ENCODE measurements around the gene E2F4. TPM values are rescaled to one million over a fixed set of nuclear protein-coding genes. Genes with fewer than 3 reads are reported as not detected.

E2F4 gene
- total and polyA plus RNA-seq, 2 of the 13 experiments (the other 11 are each of a cell fraction or from before 2014, with no cell fraction given) = 84.8 to 91.2 TPM

DNA sequence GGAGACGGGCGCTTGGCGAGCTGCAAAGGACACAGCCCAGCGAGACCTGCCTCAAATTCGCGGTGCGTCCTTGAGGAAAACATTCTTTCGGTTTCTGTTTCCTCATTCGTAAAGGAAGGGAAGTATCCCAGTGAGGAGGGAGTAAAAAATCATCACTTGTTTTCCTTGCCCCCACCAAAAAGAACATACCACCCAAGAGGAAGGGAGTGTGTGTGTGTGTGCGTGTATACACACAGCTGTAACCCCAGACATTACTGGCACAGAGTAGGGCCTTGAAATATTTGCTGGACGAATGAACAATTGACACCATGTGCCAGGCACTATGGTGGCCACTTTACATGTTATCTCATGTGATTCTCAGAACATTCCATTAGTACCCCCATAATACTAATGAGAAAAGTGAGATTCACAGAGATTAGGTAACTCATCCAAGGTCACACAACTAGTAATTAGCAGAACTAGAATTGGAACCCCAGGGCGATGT lies 6.3 kb upstream of the E2F4 start (continued):
- TF ChIP-seq, protein P1, sequence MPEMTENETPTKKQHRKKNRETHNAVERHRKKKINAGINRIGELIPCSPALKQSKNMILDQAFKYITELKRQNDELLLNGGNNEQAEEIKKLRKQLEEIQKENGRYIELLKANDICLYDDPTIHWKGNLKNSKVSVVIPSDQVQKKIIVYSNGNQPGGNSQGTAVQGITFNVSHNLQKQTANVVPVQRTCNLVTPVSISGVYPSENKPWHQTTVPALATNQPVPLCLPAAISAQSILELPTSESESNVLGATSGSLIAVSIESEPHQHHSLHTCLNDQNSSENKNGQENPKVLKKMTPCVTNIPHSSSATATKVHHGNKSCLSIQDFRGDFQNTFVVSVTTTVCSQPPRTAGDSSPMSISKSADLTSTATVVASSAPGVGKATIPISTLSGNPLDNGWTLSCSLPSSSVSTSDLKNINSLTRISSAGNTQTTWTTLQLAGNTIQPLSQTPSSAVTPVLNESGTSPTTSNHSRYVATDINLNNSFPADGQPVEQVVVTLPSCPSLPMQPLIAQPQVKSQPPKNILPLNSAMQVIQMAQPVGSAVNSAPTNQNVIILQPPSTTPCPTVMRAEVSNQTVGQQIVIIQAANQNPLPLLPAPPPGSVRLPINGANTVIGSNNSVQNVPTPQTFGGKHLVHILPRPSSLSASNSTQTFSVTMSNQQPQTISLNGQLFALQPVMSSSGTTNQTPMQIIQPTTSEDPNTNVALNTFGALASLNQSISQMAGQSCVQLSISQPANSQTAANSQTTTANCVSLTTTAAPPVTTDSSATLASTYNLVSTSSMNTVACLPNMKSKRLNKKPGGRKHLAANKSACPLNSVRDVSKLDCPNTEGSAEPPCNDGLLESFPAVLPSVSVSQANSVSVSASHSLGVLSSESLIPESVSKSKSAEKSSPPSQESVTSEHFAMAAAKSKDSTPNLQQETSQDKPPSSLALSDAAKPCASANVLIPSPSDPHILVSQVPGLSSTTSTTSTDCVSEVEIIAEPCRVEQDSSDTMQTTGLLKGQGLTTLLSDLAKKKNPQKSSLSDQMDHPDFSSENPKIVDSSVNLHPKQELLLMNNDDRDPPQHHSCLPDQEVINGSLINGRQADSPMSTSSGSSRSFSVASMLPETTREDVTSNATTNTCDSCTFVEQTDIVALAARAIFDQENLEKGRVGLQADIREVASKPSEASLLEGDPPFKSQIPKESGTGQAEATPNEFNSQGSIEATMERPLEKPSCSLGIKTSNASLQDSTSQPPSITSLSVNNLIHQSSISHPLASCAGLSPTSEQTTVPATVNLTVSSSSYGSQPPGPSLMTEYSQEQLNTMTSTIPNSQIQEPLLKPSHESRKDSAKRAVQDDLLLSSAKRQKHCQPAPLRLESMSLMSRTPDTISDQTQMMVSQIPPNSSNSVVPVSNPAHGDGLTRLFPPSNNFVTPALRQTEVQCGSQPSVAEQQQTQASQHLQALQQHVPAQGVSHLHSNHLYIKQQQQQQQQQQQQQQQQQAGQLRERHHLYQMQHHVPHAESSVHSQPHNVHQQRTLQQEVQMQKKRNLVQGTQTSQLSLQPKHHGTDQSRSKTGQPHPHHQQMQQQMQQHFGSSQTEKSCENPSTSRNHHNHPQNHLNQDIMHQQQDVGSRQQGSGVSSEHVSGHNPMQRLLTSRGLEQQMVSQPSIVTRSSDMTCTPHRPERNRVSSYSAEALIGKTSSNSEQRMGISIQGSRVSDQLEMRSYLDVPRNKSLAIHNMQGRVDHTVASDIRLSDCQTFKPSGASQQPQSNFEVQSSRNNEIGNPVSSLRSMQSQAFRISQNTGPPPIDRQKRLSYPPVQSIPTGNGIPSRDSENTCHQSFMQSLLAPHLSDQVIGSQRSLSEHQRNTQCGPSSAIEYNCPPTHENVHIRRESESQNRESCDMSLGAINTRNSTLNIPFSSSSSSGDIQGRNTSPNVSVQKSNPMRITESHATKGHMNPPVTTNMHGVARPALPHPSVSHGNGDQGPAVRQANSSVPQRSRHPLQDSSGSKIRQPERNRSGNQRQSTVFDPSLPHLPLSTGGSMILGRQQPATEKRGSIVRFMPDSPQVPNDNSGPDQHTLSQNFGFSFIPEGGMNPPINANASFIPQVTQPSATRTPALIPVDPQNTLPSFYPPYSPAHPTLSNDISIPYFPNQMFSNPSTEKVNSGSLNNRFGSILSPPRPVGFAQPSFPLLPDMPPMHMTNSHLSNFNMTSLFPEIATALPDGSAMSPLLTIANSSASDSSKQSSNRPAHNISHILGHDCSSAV (CRISPR knock-in tag; IDR thresholded peaks at IDR 0.05; ENCODE audit: borderline replicate concordance) = no peak
- TF ChIP-seq SUZ12 (IDR thresholded peaks at IDR 0.05; ENCODE audit: low read depth, low read length) = no peak
- TF ChIP-seq, protein P2, sequence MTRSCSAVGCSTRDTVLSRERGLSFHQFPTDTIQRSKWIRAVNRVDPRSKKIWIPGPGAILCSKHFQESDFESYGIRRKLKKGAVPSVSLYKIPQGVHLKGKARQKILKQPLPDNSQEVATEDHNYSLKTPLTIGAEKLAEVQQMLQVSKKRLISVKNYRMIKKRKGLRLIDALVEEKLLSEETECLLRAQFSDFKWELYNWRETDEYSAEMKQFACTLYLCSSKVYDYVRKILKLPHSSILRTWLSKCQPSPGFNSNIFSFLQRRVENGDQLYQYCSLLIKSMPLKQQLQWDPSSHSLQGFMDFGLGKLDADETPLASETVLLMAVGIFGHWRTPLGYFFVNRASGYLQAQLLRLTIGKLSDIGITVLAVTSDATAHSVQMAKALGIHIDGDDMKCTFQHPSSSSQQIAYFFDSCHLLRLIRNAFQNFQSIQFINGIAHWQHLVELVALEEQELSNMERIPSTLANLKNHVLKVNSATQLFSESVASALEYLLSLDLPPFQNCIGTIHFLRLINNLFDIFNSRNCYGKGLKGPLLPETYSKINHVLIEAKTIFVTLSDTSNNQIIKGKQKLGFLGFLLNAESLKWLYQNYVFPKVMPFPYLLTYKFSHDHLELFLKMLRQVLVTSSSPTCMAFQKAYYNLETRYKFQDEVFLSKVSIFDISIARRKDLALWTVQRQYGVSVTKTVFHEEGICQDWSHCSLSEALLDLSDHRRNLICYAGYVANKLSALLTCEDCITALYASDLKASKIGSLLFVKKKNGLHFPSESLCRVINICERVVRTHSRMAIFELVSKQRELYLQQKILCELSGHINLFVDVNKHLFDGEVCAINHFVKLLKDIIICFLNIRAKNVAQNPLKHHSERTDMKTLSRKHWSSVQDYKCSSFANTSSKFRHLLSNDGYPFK (CRISPR knock-in tag; IDR thresholded peaks at IDR 0.05; ENCODE audit: borderline replicate concordance) = 0 out of 2 replicates have a peak, but pooled peaks have one; percentile 1
- TF ChIP-seq ZNF350 (CRISPR knock-in tag; IDR thresholded peaks at IDR 0.05; ENCODE audit: borderline replicate concordance, low read depth) = 0 out of 2 replicates have a peak, but pooled peaks have one; percentile 2
- no peak for TF ChIP-seq ZNF616 (CRISPR knock-in tag; IDR thresholded peaks at IDR 0.05; ENCODE audit: low read depth)
- no peak for TF ChIP-seq HDAC6 (IDR thresholded peaks at IDR 0.05; ENCODE audit: low read depth, low read length)
- no peak for TF ChIP-seq HMGA1 (CRISPR knock-in tag; conservative IDR thresholded peaks at IDR 0.05)
- TF ChIP-seq MBNL3 (CRISPR knock-in tag; conservative IDR thresholded peaks at IDR 0.05) = no peak
- TF ChIP-seq KLF13 (CRISPR knock-in tag; IDR thresholded peaks at IDR 0.05) = 0 out of 2 replicates have a peak, but pooled peaks have one; percentile 6
- TF ChIP-seq, protein P3, sequence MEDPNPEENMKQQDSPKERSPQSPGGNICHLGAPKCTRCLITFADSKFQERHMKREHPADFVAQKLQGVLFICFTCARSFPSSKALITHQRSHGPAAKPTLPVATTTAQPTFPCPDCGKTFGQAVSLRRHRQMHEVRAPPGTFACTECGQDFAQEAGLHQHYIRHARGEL (CRISPR knock-in tag; IDR thresholded peaks at IDR 0.05) = 0 out of 2 replicates have a peak, but pooled peaks have one; percentile 4
- TF ChIP-seq, protein P4, sequence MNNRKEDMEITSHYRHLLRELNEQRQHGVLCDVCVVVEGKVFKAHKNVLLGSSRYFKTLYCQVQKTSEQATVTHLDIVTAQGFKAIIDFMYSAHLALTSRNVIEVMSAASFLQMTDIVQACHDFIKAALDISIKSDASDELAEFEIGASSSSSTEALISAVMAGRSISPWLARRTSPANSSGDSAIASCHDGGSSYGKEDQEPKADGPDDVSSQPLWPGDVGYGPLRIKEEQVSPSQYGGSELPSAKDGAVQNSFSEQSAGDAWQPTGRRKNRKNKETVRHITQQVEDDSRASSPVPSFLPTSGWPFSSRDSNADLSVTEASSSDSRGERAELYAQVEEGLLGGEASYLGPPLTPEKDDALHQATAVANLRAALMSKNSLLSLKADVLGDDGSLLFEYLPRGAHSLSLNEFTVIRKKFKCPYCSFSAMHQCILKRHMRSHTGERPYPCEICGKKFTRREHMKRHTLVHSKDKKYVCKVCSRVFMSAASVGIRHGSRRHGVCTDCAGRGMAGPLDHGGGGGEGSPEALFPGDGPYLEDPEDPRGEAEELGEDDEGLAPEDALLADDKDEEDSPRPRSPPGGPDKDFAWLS (CRISPR knock-in tag; IDR thresholded peaks at IDR 0.05; ENCODE audit: borderline replicate concordance) = 0 out of 2 replicates have a peak, but pooled peaks have one; percentile 4
- TF ChIP-seq, protein P5, sequence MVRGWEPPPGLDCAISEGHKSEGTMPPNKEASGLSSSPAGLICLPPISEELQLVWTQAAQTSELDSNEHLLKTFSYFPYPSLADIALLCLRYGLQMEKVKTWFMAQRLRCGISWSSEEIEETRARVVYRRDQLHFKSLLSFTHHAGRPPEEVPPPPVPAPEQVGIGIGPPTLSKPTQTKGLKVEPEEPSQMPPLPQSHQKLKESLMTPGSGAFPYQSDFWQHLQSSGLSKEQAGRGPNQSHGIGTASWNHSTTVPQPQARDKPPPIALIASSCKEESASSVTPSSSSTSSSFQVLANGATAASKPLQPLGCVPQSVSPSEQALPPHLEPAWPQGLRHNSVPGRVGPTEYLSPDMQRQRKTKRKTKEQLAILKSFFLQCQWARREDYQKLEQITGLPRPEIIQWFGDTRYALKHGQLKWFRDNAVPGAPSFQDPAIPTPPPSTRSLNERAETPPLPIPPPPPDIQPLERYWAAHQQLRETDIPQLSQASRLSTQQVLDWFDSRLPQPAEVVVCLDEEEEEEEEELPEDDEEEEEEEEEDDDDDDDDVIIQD (CRISPR knock-in tag; IDR thresholded peaks at IDR 0.05; ENCODE audit: low read depth) = no peak
